ENCODE results near the gene STK38. TPM values are rescaled to one million over a fixed set of nuclear protein-coding genes. Genes with fewer than 3 reads are reported as not detected.

Gene STK38
- total and polyA plus RNA-seq, 4 donors = 9.3 to 21.8 (median 12.3) TPM

GRCh38 chr6:36499918-36500317 lies 47.4 kb downstream of the STK38 start:
- Histone ChIP-seq H3K9me3 (ENCODE audit: control insufficient read depth in 4 of 4, low read length in 3 of 4) (no peaks in the 10 kb centered on the region), H3K9ac (ENCODE audit: low read depth in 1 of 2, low read length in 2 of 2) (no peak overlapping the region), H3K27ac (ENCODE audit: low read depth in 1 of 2, low read length in 2 of 2) (no peak overlapping the region), H3K36me3 (ENCODE audit: control insufficient read depth in 4 of 4, insufficient read depth in 3 of 4, low read depth in 1 of 4, low read length in 3 of 4) (peaks cover 3 to 22% (median 19%) of the 10 kb centered on the region in 4 donors), H3K27me3 (ENCODE audit: control insufficient read depth in 4 of 4, insufficient read depth in 4 of 4, low read length in 3 of 4) (no peaks in the 10 kb centered on the region), H3K4me3 (ENCODE audit: low read depth in 1 of 3, low read length in 3 of 3) (no peak overlapping the region), H3K4me1 (ENCODE audit: control insufficient read depth in 4 of 4, insufficient read depth in 4 of 4, low read length in 3 of 4) (no peaks in the 10 kb centered on the region)
- DNase-seq (ENCODE audit: low spot score) = no peak
- TF ChIP-seq, protein P1, sequence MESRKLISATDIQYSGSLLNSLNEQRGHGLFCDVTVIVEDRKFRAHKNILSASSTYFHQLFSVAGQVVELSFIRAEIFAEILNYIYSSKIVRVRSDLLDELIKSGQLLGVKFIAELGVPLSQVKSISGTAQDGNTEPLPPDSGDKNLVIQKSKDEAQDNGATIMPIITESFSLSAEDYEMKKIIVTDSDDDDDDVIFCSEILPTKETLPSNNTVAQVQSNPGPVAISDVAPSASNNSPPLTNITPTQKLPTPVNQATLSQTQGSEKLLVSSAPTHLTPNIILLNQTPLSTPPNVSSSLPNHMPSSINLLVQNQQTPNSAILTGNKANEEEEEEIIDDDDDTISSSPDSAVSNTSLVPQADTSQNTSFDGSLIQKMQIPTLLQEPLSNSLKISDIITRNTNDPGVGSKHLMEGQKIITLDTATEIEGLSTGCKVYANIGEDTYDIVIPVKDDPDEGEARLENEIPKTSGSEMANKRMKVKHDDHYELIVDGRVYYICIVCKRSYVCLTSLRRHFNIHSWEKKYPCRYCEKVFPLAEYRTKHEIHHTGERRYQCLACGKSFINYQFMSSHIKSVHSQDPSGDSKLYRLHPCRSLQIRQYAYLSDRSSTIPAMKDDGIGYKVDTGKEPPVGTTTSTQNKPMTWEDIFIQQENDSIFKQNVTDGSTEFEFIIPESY (IDR thresholded peaks at IDR 0.05) = no peak
- TF ChIP-seq, protein P2, sequence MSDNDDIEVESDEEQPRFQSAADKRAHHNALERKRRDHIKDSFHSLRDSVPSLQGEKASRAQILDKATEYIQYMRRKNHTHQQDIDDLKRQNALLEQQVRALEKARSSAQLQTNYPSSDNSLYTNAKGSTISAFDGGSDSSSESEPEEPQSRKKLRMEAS (IDR thresholded peaks at IDR 0.05) = no peak
- TF ChIP-seq, protein P3, sequence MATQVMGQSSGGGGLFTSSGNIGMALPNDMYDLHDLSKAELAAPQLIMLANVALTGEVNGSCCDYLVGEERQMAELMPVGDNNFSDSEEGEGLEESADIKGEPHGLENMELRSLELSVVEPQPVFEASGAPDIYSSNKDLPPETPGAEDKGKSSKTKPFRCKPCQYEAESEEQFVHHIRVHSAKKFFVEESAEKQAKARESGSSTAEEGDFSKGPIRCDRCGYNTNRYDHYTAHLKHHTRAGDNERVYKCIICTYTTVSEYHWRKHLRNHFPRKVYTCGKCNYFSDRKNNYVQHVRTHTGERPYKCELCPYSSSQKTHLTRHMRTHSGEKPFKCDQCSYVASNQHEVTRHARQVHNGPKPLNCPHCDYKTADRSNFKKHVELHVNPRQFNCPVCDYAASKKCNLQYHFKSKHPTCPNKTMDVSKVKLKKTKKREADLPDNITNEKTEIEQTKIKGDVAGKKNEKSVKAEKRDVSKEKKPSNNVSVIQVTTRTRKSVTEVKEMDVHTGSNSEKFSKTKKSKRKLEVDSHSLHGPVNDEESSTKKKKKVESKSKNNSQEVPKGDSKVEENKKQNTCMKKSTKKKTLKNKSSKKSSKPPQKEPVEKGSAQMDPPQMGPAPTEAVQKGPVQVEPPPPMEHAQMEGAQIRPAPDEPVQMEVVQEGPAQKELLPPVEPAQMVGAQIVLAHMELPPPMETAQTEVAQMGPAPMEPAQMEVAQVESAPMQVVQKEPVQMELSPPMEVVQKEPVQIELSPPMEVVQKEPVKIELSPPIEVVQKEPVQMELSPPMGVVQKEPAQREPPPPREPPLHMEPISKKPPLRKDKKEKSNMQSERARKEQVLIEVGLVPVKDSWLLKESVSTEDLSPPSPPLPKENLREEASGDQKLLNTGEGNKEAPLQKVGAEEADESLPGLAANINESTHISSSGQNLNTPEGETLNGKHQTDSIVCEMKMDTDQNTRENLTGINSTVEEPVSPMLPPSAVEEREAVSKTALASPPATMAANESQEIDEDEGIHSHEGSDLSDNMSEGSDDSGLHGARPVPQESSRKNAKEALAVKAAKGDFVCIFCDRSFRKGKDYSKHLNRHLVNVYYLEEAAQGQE (IDR thresholded peaks at IDR 0.05) = no peak
- no peak for TF ChIP-seq HNF4G (IDR thresholded peaks at IDR 0.05)
- 97% methylated on average over 4 of the region's 4 CpGs for WGBS

- H3K9ac ChIP-seq (ENCODE audit: low read depth in 1 of 2, low read length in 2 of 2) = no peak overlapping the region
- H3K36me3 ChIP-seq (ENCODE audit: control insufficient read depth in 4 of 4, insufficient read depth in 3 of 4, low read depth in 1 of 4, low read length in 3 of 4) = peaks cover 2 to 25% (median 18%) of the 10 kb centered on the region in 4 donors
- WGBS = 89% methylated on average over 5 of the region's 5 CpGs
- no peak for DNase-seq (ENCODE audit: low spot score)
- H3K27ac ChIP-seq (ENCODE audit: low read depth in 1 of 2, low read length in 2 of 2) = no peak overlapping the region
- no peaks in the 10 kb centered on the region for H3K9me3 ChIP-seq (ENCODE audit: control insufficient read depth in 4 of 4, low read length in 3 of 4)
- no peaks in the 10 kb centered on the region for H3K27me3 ChIP-seq (ENCODE audit: control insufficient read depth in 4 of 4, insufficient read depth in 4 of 4, low read length in 3 of 4)
- TF ChIP-seq RAD21 (IDR thresholded peaks at IDR 0.05) (no peak), YY1 (IDR thresholded peaks at IDR 0.05) (no peak), TAF1 (conservative IDR thresholded peaks at IDR 0.05) (no peak), HNF4G (IDR thresholded peaks at IDR 0.05) (no peak), NR2F2 (IDR thresholded peaks at IDR 0.05) (no peak)
- TF ChIP-seq, protein P3 (IDR thresholded peaks at IDR 0.05) = no peak
- TF ChIP-seq, protein P1 (IDR thresholded peaks at IDR 0.05) = no peak
- TF ChIP-seq, protein P2 (IDR thresholded peaks at IDR 0.05) = no peak
- no peaks in the 10 kb centered on the region for H3K4me1 ChIP-seq (ENCODE audit: control insufficient read depth in 4 of 4, insufficient read depth in 4 of 4, low read length in 3 of 4)
- no peak overlapping the region for H3K4me3 ChIP-seq (ENCODE audit: low read depth in 1 of 3, low read length in 3 of 3)
These were observed 52.2 kb downstream of the STK38 start for GRCh38 chr6:36495086-36495485.

Measured in liver (tissue), 9 donors.